ENCODE results near the gene KERA.

DNA sequence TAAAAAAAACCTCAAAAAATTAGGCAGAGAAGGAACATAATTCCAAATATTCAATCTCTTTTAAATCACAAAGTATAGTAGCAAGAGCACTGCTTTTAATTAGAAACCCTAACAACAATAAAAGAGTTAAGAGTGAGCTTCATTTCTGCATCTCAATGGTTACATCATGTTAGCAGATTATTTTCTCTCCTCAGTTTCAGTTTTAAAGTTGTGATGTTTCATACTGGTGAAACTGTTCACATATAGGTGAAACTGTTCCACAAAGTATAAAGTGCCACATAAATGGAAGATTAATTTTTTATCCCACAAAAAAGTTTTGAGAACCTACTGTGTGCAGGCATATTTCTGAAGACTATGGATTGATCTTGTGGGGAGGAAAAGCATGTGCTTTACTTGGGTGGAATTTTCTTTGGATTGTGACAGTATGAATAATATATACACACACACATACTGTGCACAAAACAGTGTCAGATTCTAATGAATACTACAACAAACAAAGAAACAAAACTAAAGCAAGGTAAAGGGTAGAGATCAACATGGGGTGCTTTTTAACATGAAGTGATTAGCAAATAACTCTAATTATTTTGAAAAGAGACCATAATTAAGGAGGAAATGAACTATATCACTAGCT is 36.3 kb upstream of the KERA start:
- TF ChIP-seq, protein P1, sequence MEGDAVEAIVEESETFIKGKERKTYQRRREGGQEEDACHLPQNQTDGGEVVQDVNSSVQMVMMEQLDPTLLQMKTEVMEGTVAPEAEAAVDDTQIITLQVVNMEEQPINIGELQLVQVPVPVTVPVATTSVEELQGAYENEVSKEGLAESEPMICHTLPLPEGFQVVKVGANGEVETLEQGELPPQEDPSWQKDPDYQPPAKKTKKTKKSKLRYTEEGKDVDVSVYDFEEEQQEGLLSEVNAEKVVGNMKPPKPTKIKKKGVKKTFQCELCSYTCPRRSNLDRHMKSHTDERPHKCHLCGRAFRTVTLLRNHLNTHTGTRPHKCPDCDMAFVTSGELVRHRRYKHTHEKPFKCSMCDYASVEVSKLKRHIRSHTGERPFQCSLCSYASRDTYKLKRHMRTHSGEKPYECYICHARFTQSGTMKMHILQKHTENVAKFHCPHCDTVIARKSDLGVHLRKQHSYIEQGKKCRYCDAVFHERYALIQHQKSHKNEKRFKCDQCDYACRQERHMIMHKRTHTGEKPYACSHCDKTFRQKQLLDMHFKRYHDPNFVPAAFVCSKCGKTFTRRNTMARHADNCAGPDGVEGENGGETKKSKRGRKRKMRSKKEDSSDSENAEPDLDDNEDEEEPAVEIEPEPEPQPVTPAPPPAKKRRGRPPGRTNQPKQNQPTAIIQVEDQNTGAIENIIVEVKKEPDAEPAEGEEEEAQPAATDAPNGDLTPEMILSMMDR (IDR thresholded peaks at IDR 0.05): no peak
- TF ChIP-seq POLR2AphosphoS5 (IDR thresholded peaks at IDR 0.05) (no peak), POLR2A (IDR thresholded peaks at IDR 0.05) (no peak), EP300 (IDR thresholded peaks at IDR 0.05; ENCODE audit: low read depth) (no peak)
